RWPE2 (cell line): ENCODE measurements around the gene IRX4.
A peak's percentile ranks its signal among the peaks of the same experiment; 100 is the strongest.

Source experiments
- ATAC-seq: fragments of 200-7000 bp; cut with Tn5 transposase; 3 replicates; pipeline ENCODE4 v1.9.1; 2021; ENCODE audit warnings: low read depth
- DNase-seq: peaks from one replicate; pipeline ENCODE4 v3.0.0-alpha.2; 2020; ENCODE audit warnings: low spot score
- H3K27ac ChIP-seq: fragments of 450-650 bp; 2 replicates; pipeline ENCODE4 v1.5.1; 2017; ENCODE audit warnings: mild to moderate bottlenecking; ENCODE audit not compliant: poor library complexity, severe bottlenecking
- H3K27me3 ChIP-seq: fragments of 250-450 bp; sonication (Bioruptor Pico); 2 replicates; pipeline ENCODE4 v1.5.1; 2021; ENCODE audit warnings: mild to moderate bottlenecking, moderate library complexity; ENCODE audit not compliant: insufficient read depth, poor library complexity, severe bottlenecking
- H3K36me3 ChIP-seq: fragments of 250-450 bp; sonication (Bioruptor Pico); 2 replicates; pipeline ENCODE4 v1.5.1; 2020; ENCODE audit warnings: low read depth, mild to moderate bottlenecking, moderate library complexity
- H3K4me1 ChIP-seq: fragments of 250-450 bp; sonication (Bioruptor Pico); 2 replicates; pipeline ENCODE4 v1.5.1; 2021; ENCODE audit warnings: mild to moderate bottlenecking, moderate library complexity; ENCODE audit not compliant: insufficient read depth, poor library complexity, severe bottlenecking
- H3K4me3 ChIP-seq: fragments of 250-450 bp; sonication (Bioruptor Pico); 2 replicates; pipeline ENCODE4 v1.5.1; 2021; ENCODE audit warnings: mild to moderate bottlenecking, moderate library complexity; ENCODE audit not compliant: severe bottlenecking
- H3K9me3 ChIP-seq: fragments of 250-450 bp; sonication (Bioruptor Pico); 2 replicates; pipeline ENCODE4 v1.5.1; 2021; ENCODE audit warnings: mild to moderate bottlenecking, moderate library complexity; ENCODE audit not compliant: severe bottlenecking
- TF ChIP-seq, protein P1 (sequence below): fragments of 450-650 bp; IDR thresholded peaks from one replicate; pipeline ENCODE4 v1.5.1; 2017; ENCODE audit warnings: mild to moderate bottlenecking, moderate library complexity; ENCODE audit not compliant: poor library complexity, severe bottlenecking

IRX4 gene

DNA sequence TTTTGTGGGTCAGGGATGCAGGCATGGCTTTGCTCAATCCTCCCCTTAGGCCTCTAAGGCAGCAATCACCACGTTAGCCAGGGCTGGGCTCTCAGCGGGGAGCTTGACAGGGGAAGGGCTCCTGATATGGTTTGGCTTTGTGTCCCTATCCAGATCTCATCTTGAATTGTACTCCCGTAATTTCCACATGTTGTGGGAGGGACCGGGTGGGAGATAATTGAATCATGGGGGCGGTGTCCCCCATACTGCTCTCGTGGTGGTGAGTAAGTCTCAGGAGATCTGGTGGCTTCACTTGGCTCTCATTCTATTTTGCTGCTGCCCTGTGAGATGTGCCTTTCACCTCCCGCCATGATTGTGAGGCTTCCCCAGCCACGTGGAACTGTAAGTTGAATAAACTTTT lies 11.5 kb upstream of the IRX4 start:
- ATAC-seq (no peak), DNase-seq (peak; percentile 27)
- no peak overlapping the region for H3K4me3 ChIP-seq
- no peak overlapping the region for H3K27ac ChIP-seq
- H3K36me3 ChIP-seq, result no peaks in the 10 kb centered on the region
- peaks cover 6% of the 10 kb centered on the region for H3K4me1 ChIP-seq
- TF ChIP-seq, protein P1, sequence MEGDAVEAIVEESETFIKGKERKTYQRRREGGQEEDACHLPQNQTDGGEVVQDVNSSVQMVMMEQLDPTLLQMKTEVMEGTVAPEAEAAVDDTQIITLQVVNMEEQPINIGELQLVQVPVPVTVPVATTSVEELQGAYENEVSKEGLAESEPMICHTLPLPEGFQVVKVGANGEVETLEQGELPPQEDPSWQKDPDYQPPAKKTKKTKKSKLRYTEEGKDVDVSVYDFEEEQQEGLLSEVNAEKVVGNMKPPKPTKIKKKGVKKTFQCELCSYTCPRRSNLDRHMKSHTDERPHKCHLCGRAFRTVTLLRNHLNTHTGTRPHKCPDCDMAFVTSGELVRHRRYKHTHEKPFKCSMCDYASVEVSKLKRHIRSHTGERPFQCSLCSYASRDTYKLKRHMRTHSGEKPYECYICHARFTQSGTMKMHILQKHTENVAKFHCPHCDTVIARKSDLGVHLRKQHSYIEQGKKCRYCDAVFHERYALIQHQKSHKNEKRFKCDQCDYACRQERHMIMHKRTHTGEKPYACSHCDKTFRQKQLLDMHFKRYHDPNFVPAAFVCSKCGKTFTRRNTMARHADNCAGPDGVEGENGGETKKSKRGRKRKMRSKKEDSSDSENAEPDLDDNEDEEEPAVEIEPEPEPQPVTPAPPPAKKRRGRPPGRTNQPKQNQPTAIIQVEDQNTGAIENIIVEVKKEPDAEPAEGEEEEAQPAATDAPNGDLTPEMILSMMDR, result no peak
- H3K27me3 ChIP-seq, result no peaks in the 10 kb centered on the region
- no peaks in the 10 kb centered on the region for H3K9me3 ChIP-seq

GRCh38 chr5:1893754-1894153 lies 11.0 kb upstream of the IRX4 start:
- ATAC-seq, result no peak
- Histone ChIP-seq H3K9me3 (no peaks in the 10 kb centered on the region), H3K36me3 (no peaks in the 10 kb centered on the region), H3K27ac (no peak overlapping the region), H3K27me3 (no peaks in the 10 kb centered on the region), H3K4me1 (peaks cover 11% of the 10 kb centered on the region), H3K4me3 (no peak overlapping the region)
- TF ChIP-seq, protein P1, result no peak
- peak; percentile 38 for DNase-seq

- Histone ChIP-seq H3K36me3 (no peaks in the 10 kb centered on the region), H3K27ac (no peak overlapping the region), H3K9me3 (no peaks in the 10 kb centered on the region), H3K4me3 (no peak overlapping the region), H3K27me3 (no peaks in the 10 kb centered on the region), H3K4me1 (peaks cover 17% of the 10 kb centered on the region)
- ATAC-seq (no peak), DNase-seq (peak; percentile 37)
- TF ChIP-seq, protein P1, result no peak
Measured at GRCh38 chr5:1892685-1893445, 10.1 kb upstream of the IRX4 start.

DNA sequence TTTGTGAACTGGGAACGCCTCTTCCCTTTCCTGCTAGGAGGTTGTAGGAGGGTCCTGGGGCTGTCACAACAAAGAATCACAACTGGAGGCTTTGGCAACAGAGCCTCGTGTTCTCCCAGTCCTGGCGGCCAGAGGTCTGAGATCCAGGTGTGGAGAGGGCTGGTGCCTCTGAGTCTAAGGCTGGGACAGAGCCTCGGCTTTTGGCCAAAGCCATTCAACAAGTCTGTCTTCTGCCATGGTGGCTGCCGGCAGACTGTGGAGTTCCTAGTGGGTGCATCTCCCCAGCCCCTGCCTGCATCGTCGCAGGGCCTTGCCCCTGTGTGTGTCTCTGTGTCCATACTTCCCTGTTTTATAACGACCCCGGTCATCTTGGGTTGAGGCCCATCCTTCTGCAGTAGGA lies 9.5 kb upstream of the IRX4 start:
- no peaks in the 10 kb centered on the region for H3K9me3 ChIP-seq
- ATAC-seq (no peak), DNase-seq (peak; percentile 47)
- H3K36me3 ChIP-seq, result no peaks in the 10 kb centered on the region
- TF ChIP-seq, protein P1, result no peak
- H3K27ac ChIP-seq, result no peak overlapping the region
- no peaks in the 10 kb centered on the region for H3K27me3 ChIP-seq
- H3K4me3 ChIP-seq, result no peak overlapping the region
- H3K4me1 ChIP-seq, result peaks cover 21% of the 10 kb centered on the region

DNA sequence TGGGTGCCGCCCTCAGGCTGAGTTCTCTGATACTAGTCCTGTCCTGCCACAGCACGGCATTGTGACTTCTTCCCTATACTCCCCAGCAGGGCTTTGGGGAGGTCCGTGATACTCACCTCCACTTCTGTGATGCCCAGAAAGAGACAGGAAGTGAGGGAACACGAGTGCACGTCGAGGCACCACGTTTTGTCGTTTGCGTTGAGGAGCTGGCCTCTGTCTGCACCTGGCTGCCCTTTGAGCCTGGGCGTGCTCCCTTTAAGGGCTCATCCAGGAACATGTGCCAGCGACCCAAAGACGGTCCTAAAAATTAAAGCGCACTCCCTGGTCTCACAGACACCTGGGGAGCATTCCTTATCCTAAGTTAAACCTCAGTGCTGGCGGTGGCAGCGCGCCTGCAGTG lies 8.7 kb upstream of the IRX4 start:
- Histone ChIP-seq H3K4me3 (no peak overlapping the region), H3K27me3 (no peaks in the 10 kb centered on the region), H3K4me1 (peaks cover 21% of the 10 kb centered on the region), H3K36me3 (no peaks in the 10 kb centered on the region), H3K9me3 (no peaks in the 10 kb centered on the region), H3K27ac (no peak overlapping the region)
- TF ChIP-seq, protein P1, result no peak
- DNase-seq (peak; percentile 34), ATAC-seq (no peak)
